GM21737 (cell line): ENCODE results near the gene KCNC4.

ENCODE experiments used
- ATAC-seq: cut with Tn5 transposase; IDR thresholded peaks from one replicate; pipeline ENCODE4 v1.9.1; 2021; ENCODE audit warnings: mild to moderate bottlenecking, moderate library complexity; ENCODE audit not compliant: unreplicated experiment

KCNC4 gene

GRCh38 chr1:110211496-110212168 lies 1.5 kb downstream of the KCNC4 start:
- ATAC-seq: no peak

GRCh38 chr1:110212169-110213142 lies 2.3 kb downstream of the KCNC4 start:
- ATAC-seq: no peak

- ATAC-seq: no peak
These were observed 3.0 kb downstream of the KCNC4 start for GRCh38 chr1:110213143-110213540.

GRCh38 chr1:110214454-110215404 lies 4.6 kb downstream of the KCNC4 start:
- no peak for ATAC-seq

GRCh38 chr1:110215621-110216515 lies 5.8 kb downstream of the KCNC4 start:
- ATAC-seq: no peak

GRCh38 chr1:110216844-110217444 lies 6.8 kb downstream of the KCNC4 start:
- no peak for ATAC-seq

- ATAC-seq: no peak
These were observed 8.0 kb downstream of the KCNC4 start for GRCh38 chr1:110218137-110218536.

- no peak for ATAC-seq
These were observed 8.6 kb downstream of the KCNC4 start for GRCh38 chr1:110218739-110219138.

GRCh38 chr1:110220324-110220723 lies 10.2 kb downstream of the KCNC4 start:
- no peak for ATAC-seq

- no peak for ATAC-seq
These were observed 11.0 kb downstream of the KCNC4 start for GRCh38 chr1:110221119-110221518.

GRCh38 chr1:110223127-110223526 lies 13.0 kb downstream of the KCNC4 start:
- ATAC-seq: no peak

- ATAC-seq: no peak
These were observed 13.5 kb downstream of the KCNC4 start for GRCh38 chr1:110223581-110223980.

- ATAC-seq: no peak
These were observed 14.3 kb downstream of the KCNC4 start for GRCh38 chr1:110224240-110224995.

GRCh38 chr1:110225212-110225611 lies 15.1 kb downstream of the KCNC4 start:
- no peak for ATAC-seq

- ATAC-seq: no peak
These were observed 15.8 kb downstream of the KCNC4 start for GRCh38 chr1:110225756-110226404.

- ATAC-seq: no peak
These were observed 17.7 kb downstream of the KCNC4 start for GRCh38 chr1:110227774-110228173.

GRCh38 chr1:110228381-110228780 lies 18.3 kb downstream of the KCNC4 start:
- no peak for ATAC-seq

GRCh38 chr1:110228869-110229268 lies 18.8 kb downstream of the KCNC4 start:
- ATAC-seq: no peak
